Neural cell (in vitro differentiated cells): ENCODE results near the gene MAGI1.

Source experiments
- CTCF ChIP-seq: fragments of 450-650 bp; IDR thresholded peaks from 2 replicates; pipeline ENCODE4 v1.5.1; 2014; ENCODE audit warnings: antibody characterized with exemption, mild to moderate bottlenecking, moderate library complexity; ENCODE audit not compliant: poor library complexity, severe bottlenecking
- EP300 ChIP-seq: fragments of 450-650 bp; conservative IDR thresholded peaks from 2 replicates; pipeline ENCODE4 v1.6.1; 2014; ENCODE audit warnings: antibody characterized with exemption, mild to moderate bottlenecking, moderate library complexity; ENCODE audit not compliant: poor library complexity, severe bottlenecking
- EZH2 ChIP-seq: fragments of 200-600, 300-800 bp; shearing (Covaris generic), sonication (generic); IDR thresholded peaks from 2 replicates; pipeline ENCODE4 v1.6.1; 2014; ENCODE audit warnings: antibody characterized with exemption, low read length, borderline replicate concordance, mild to moderate bottlenecking; ENCODE audit not compliant: insufficient read depth, poor library complexity, severe bottlenecking
- MXI1 ChIP-seq: fragments of 450-650 bp; conservative IDR thresholded peaks from 2 replicates; pipeline ENCODE4 v1.6.1; 2014; ENCODE audit warnings: antibody characterized with exemption, mild to moderate bottlenecking; ENCODE audit not compliant: poor library complexity, severe bottlenecking
- POLR2AphosphoS5 ChIP-seq: IDR thresholded peaks from 2 replicates; pipeline ENCODE4 v1.6.1; 2012
- RAD21 ChIP-seq: fragments of 450-650 bp; conservative IDR thresholded peaks from 2 replicates; pipeline ENCODE4 v1.6.1; 2014; ENCODE audit warnings: antibody characterized with exemption, mild to moderate bottlenecking, moderate library complexity
- REST ChIP-seq: IDR thresholded peaks from 2 replicates; pipeline ENCODE4 v1.6.1; 2012; ENCODE audit warnings: borderline replicate concordance
- TAF1 ChIP-seq: IDR thresholded peaks from 2 replicates; pipeline ENCODE4 v1.6.1; 2012; ENCODE audit warnings: low read depth

GRCh38 chr3:66037330-66037985 lies 1.3 kb downstream of the MAGI1 start:
- no peak for TF ChIP-seq TAF1
- no peak for TF ChIP-seq EP300
- TF ChIP-seq CTCF: no peak
- no peak for TF ChIP-seq MXI1
- TF ChIP-seq POLR2AphosphoS5: no peak
- no peak for TF ChIP-seq REST
- no peak for TF ChIP-seq EZH2
- TF ChIP-seq RAD21: peak; percentile 12
